ENCODE data around the gene MXRA8. TPM values are rescaled to one million over a fixed set of nuclear protein-coding genes. Genes with fewer than 3 reads are reported as not detected.
"Not testable (repeated sequence)": the region's sequence is repeated elsewhere in the genome, so short reads cannot be mapped to it uniquely, and the experiment has no call there.

The MXRA8 gene
- total RNA-seq, 2 experiments from 2014 or later = 1.6 to 2.9 TPM

GRCh38 chr1:1388078-1388472 lies 29.7 kb upstream of the MXRA8 start:
- Mint-ChIP-seq H3K36me3 (ENCODE audit: low read depth) (peaks cover 73% of the 10 kb centered on the region), H3K4me1 (ENCODE audit: low read depth) (peaks cover 7% of the 10 kb centered on the region), H3K9me3 (no peaks in the 10 kb centered on the region), H3K27ac (no peak overlapping the region), H3K27me3 (no peaks in the 10 kb centered on the region), H3K4me3 (no peak overlapping the region)
- peaks cover 74% of the 10 kb centered on the region for H3K36me3 ChIP-seq (ENCODE audit: insufficient read depth, low read length)
- ChIA-PET CTCF (no interaction called here), POLR2A (interaction anchor here (1.0 to 4.2 kb wide), 2 partner anchors 12 kb away, joined by 3 to 21 read pairs; partner anchors contain the start of gene CCNL2)
- H3K27me3 ChIP-seq (ENCODE audit: control insufficient read depth in 1 of 2, insufficient read depth in 2 of 2, low read length in 2 of 2) = no peaks in the 10 kb centered on the region
- H3K4me3 ChIP-seq (ENCODE audit: low read length) = no peak overlapping the region
- DNase-seq (no peak), ATAC-seq (ENCODE audit: poor library complexity) (no peak)
- H3K9me3 ChIP-seq (ENCODE audit: control insufficient read depth in 1 of 2, insufficient read depth in 1 of 2, low read length in 2 of 2) = no peaks in the 10 kb centered on the region
- no peak for TF ChIP-seq CTCF (IDR thresholded peaks at IDR 0.05)
- intact Hi-C loops (cut with DNase I, micrococcal nuclease) = no loop called here
- H3K27ac ChIP-seq (ENCODE audit: low read depth in 1 of 2, low read length in 2 of 2) = no peak overlapping the region
- peaks cover 2% of the 10 kb centered on the region for H3K4me1 ChIP-seq (ENCODE audit: insufficient read depth, low read length)

GRCh38 chr1:1387098-1388077 lies 29.0 kb upstream of the MXRA8 start:
- ATAC-seq (ENCODE audit: poor library complexity) (no peak), DNase-seq (no peak)
- Histone ChIP-seq H3K27ac (ENCODE audit: low read depth in 1 of 2, low read length in 2 of 2) (no peak overlapping the region), H3K9me3 (ENCODE audit: control insufficient read depth in 1 of 2, insufficient read depth in 1 of 2, low read length in 2 of 2) (no peaks in the 10 kb centered on the region), H3K27me3 (ENCODE audit: control insufficient read depth in 1 of 2, insufficient read depth in 2 of 2, low read length in 2 of 2) (no peaks in the 10 kb centered on the region), H3K4me1 (ENCODE audit: insufficient read depth, low read length) (no peaks in the 10 kb centered on the region), H3K36me3 (ENCODE audit: insufficient read depth, low read length) (peaks cover 68% of the 10 kb centered on the region), H3K4me3 (ENCODE audit: low read length) (no peak overlapping the region)
- CTCF ChIA-PET = no interaction called here
- Mint-ChIP-seq H3K36me3 (ENCODE audit: low read depth) (peaks cover 66% of the 10 kb centered on the region), H3K27ac (no peak overlapping the region), H3K4me3 (no peak overlapping the region), H3K27me3 (no peaks in the 10 kb centered on the region), H3K4me1 (ENCODE audit: low read depth) (peaks cover 2% of the 10 kb centered on the region), H3K9me3 (no peaks in the 10 kb centered on the region)
- POLR2A ChIA-PET = interaction anchor here (1.0 to 4.2 kb wide), 4 partner anchors 11 to 12 kb away, joined by 3 to 21 read pairs (median 4); partner anchors contain the start of genes AURKAIP1 and CCNL2
- intact Hi-C loops (cut with DNase I, micrococcal nuclease) = loop anchor here in 1 of 2 experiments (1.0 kb wide), 1 partner anchor 10 kb away; no protein-coding TSS in a partner anchor
- TF ChIP-seq CTCF (IDR thresholded peaks at IDR 0.05) = no peak

- Histone ChIP-seq H3K4me1 (ENCODE audit: insufficient read depth, low read length) (no peaks in the 10 kb centered on the region), H3K4me3 (ENCODE audit: low read length) (no peak overlapping the region), H3K27me3 (ENCODE audit: control insufficient read depth in 1 of 2, insufficient read depth in 2 of 2, low read length in 2 of 2) (no peaks in the 10 kb centered on the region), H3K27ac (ENCODE audit: low read depth in 1 of 2, low read length in 2 of 2) (no peak overlapping the region), H3K36me3 (ENCODE audit: insufficient read depth, low read length) (peaks cover 58% of the 10 kb centered on the region), H3K9me3 (ENCODE audit: control insufficient read depth in 1 of 2, insufficient read depth in 1 of 2, low read length in 2 of 2) (no peaks in the 10 kb centered on the region)
- H3K36me3 Mint-ChIP-seq (ENCODE audit: low read depth) = peaks cover 51% of the 10 kb centered on the region
- ATAC-seq (ENCODE audit: poor library complexity) (no peak), DNase-seq (no peak)
- no peaks in the 10 kb centered on the region for H3K27me3 Mint-ChIP-seq
- no peak overlapping the region for H3K4me3 Mint-ChIP-seq
- ChIA-PET CTCF (no interaction called here), POLR2A (interaction anchor here (1.5 to 2.0 kb wide), 2 partner anchors 11 to 13 kb away, joined by 5 to 6 read pairs; partner anchors contain the start of genes AURKAIP1 and CCNL2)
- no peaks in the 10 kb centered on the region for H3K9me3 Mint-ChIP-seq
- H3K4me1 Mint-ChIP-seq (ENCODE audit: low read depth) = no peaks in the 10 kb centered on the region
- intact Hi-C loops (cut with DNase I, micrococcal nuclease) = no loop called here
- no peak for TF ChIP-seq CTCF (IDR thresholded peaks at IDR 0.05)
- no peak overlapping the region for H3K27ac Mint-ChIP-seq
Measured at GRCh38 chr1:1385931-1386330, 27.6 kb upstream of the MXRA8 start.

- H3K27ac ChIP-seq (ENCODE audit: low read depth in 1 of 2, low read length in 2 of 2); intact Hi-C loops (cut with DNase I, micrococcal nuclease); H3K27me3 ChIP-seq (ENCODE audit: control insufficient read depth in 1 of 2, insufficient read depth in 2 of 2, low read length in 2 of 2); H3K4me1 Mint-ChIP-seq (ENCODE audit: low read depth); CTCF ChIA-PET; H3K27me3 Mint-ChIP-seq; H3K27ac Mint-ChIP-seq; H3K4me1 ChIP-seq (ENCODE audit: insufficient read depth, low read length); H3K4me3 Mint-ChIP-seq; H3K9me3 ChIP-seq (ENCODE audit: control insufficient read depth in 1 of 2, insufficient read depth in 1 of 2, low read length in 2 of 2); H3K4me3 ChIP-seq (ENCODE audit: low read length); H3K9me3 Mint-ChIP-seq; ATAC-seq (ENCODE audit: poor library complexity); DNase-seq: not testable (repeated sequence)
- H3K36me3 Mint-ChIP-seq (ENCODE audit: low read depth) = peaks cover 46% of the 10 kb centered on the region
- POLR2A ChIA-PET = interaction anchor here (1.3 to 2.0 kb wide), 3 partner anchors 10 to 14 kb away, joined by 3 to 6 read pairs (median 5); partner anchors contain the start of genes AURKAIP1 and CCNL2
- peaks cover 52% of the 10 kb centered on the region for H3K36me3 ChIP-seq (ENCODE audit: insufficient read depth, low read length)
Measured at GRCh38 chr1:1385339-1385738, 27.0 kb upstream of the MXRA8 start.
